HG03469 (cell line): ENCODE measurements around the gene SORT1.

ENCODE experiments used
- ATAC-seq: cut with Tn5 transposase; IDR thresholded peaks from one replicate; pipeline ENCODE4 v1.9.1; 2021; ENCODE audit warnings: mild to moderate bottlenecking, moderate library complexity, moderate number of reproducible peaks; ENCODE audit not compliant: unreplicated experiment

SORT1 gene

GRCh38 chr1:109263597-109264378 lies 133.9 kb downstream of the SORT1 start:
- no peak for ATAC-seq

GRCh38 chr1:109263234-109263596 lies 134.5 kb downstream of the SORT1 start:
- no peak for ATAC-seq

GRCh38 chr1:109262231-109263055 lies 135.3 kb downstream of the SORT1 start:
- ATAC-seq: no peak

GRCh38 chr1:109261578-109261977 lies 136.1 kb downstream of the SORT1 start:
- no peak for ATAC-seq

GRCh38 chr1:109261006-109261405 lies 136.7 kb downstream of the SORT1 start:
- ATAC-seq: no peak

- no peak for ATAC-seq
These were observed 137.8 kb downstream of the SORT1 start for GRCh38 chr1:109259674-109260557.
